PC-9 (cell line): ENCODE measurements around the gene CADM2. TPM values are rescaled to one million over a fixed set of nuclear protein-coding genes. Genes with fewer than 3 reads are reported as not detected.

Experiments
- BruUV-seq: library from RNA; stranded (reverse); fragments of 400-500 nt; replicated peaks from 2 replicates; lab custom pipeline; 2021; lab: Mats Ljungman, UMichigan
- CTCF ChIA-PET: fragments of 300-600 bp; sonication (Branson Sonifier 250); formaldehyde crosslinking; loops from one replicate; lab custom pipeline; 2022; ENCODE audit warnings: antibody characterized with exemption; lab: Charles Lee
- POLR2A ChIA-PET: fragments of 300-600 bp; sonication (Branson Sonifier 250); formaldehyde crosslinking; loops from one replicate; lab custom pipeline; 2022; ENCODE audit warnings: antibody characterized with exemption; ENCODE audit not compliant: unreplicated experiment; lab: Charles Lee
- DNase-seq, 2 experiments: peaks; one replicate each; pipeline versions ENCODE4 v3.0.0 to v3.0.0-alpha.2; 2015 to 2022; ENCODE audit warnings: mixed read lengths in 1 of 2
- H2AFZ ChIP-seq: fragments of 200-600 bp; sonication (generic); 2 replicates; pipeline ENCODE4 v1.8.1; 2017; ENCODE audit warnings: antibody characterized with exemption
- H3F3A ChIP-seq: fragments of 200-600 bp; sonication (generic); 2 replicates; pipeline ENCODE4 v1.8.1; 2017; ENCODE audit warnings: antibody characterized with exemption, mild to moderate bottlenecking, low read depth; ENCODE audit not compliant: insufficient read depth
- H3K27ac ChIP-seq: fragments of 200-600 bp; sonication (generic); 2 replicates; pipeline ENCODE4 v1.6.1; 2016; ENCODE audit warnings: mixed run types
- H3K27me3 ChIP-seq: fragments of 200-600 bp; sonication (generic); 2 replicates; pipeline ENCODE4 v1.6.1; 2016; ENCODE audit warnings: low read depth, mixed run types; ENCODE audit not compliant: insufficient read depth
- H3K36me3 ChIP-seq: fragments of 200-600 bp; sonication (generic); 2 replicates; pipeline ENCODE4 v1.6.1; 2016; ENCODE audit warnings: low read depth, mixed run types
- H3K4me1 ChIP-seq: fragments of 200-600 bp; sonication (generic); replicated peaks from 2 replicates; pipeline ENCODE4 v1.6.1; 2016; ENCODE audit warnings: mixed run types; ENCODE audit not compliant: insufficient read depth
- H3K4me2 ChIP-seq: fragments of 200-600 bp; sonication (generic); 2 replicates; pipeline ENCODE4 v1.6.1; 2017; ENCODE audit warnings: mixed run types
- H3K4me3 ChIP-seq: fragments of 200-600 bp; sonication (generic); 2 replicates; pipeline ENCODE4 v1.6.1; 2016; ENCODE audit warnings: mixed run types
- H3K79me2 ChIP-seq: fragments of 200-600 bp; sonication (generic); 2 replicates; pipeline ENCODE4 v1.6.1; 2017; ENCODE audit warnings: low read depth, mixed run types
- H3K9me2 ChIP-seq: fragments of 200-600 bp; sonication (generic); 2 replicates; pipeline ENCODE4 v1.8.1; 2017; ENCODE audit warnings: mild to moderate bottlenecking; ENCODE audit not compliant: insufficient read depth
- H3K9me3 ChIP-seq: fragments of 200-600 bp; sonication (generic); 2 replicates; pipeline ENCODE4 v1.8.1; 2016; ENCODE audit warnings: low read depth; ENCODE audit not compliant: insufficient read depth
- H4K20me1 ChIP-seq: fragments of 200-600 bp; sonication (generic); 2 replicates; pipeline ENCODE4 v1.8.1; 2017; ENCODE audit not compliant: insufficient read depth
- EZH2 ChIP-seq: fragments of 200-600 bp; sonication (generic); IDR thresholded peaks from 2 replicates; pipeline ENCODE4 v1.8.0; 2017; ENCODE audit warnings: antibody characterized with exemption, low read depth
- intact Hi-C: fragments of 100-400 bp; cut with micrococcal nuclease; formaldehyde crosslinking; loops from one replicate; pipeline ENCODE4 v1.10.0; 2022; ENCODE audit not compliant: unreplicated experiment
- total RNA-seq: library from RNA; stranded (reverse); gene quantifications from 2 replicates; pipeline ENCODE4 v1.2.3, GENCODE V29; 2021
- TF ChIP-seq, protein P1 (sequence below): fragments of 200-600 bp; sonication (generic); conservative IDR thresholded peaks from 2 replicates; pipeline ENCODE4 v1.6.1; 2017; ENCODE audit warnings: mixed run types, antibody characterized with exemption, mild to moderate bottlenecking, moderate library complexity

The CADM2 gene
- total RNA-seq, 1 experiment from 2014 or later = 0.59 TPM

GRCh38 chr3:86051058-86051457, 1092.3 kb downstream of the CADM2 start:
- Histone ChIP-seq H3K27me3 (no peaks in the 10 kb centered on the region), H3K4me3 (no peak overlapping the region), H2AFZ (no peak overlapping the region), H3K4me1 (no peaks in the 10 kb centered on the region), H3K9me2 (no peaks in the 10 kb centered on the region), H3F3A (no peaks in the 10 kb centered on the region), H3K79me2 (no peaks in the 10 kb centered on the region), H4K20me1 (no peaks in the 10 kb centered on the region), H3K4me2 (no peak overlapping the region), H3K36me3 (no peaks in the 10 kb centered on the region), H3K27ac (no peak overlapping the region), H3K9me3 (no peaks in the 10 kb centered on the region)
- no peak for DNase-seq
- ChIA-PET POLR2A (no interaction called here), CTCF (no interaction called here)
- BruUV-seq = no TSS peak
- TF ChIP-seq, protein P1, sequence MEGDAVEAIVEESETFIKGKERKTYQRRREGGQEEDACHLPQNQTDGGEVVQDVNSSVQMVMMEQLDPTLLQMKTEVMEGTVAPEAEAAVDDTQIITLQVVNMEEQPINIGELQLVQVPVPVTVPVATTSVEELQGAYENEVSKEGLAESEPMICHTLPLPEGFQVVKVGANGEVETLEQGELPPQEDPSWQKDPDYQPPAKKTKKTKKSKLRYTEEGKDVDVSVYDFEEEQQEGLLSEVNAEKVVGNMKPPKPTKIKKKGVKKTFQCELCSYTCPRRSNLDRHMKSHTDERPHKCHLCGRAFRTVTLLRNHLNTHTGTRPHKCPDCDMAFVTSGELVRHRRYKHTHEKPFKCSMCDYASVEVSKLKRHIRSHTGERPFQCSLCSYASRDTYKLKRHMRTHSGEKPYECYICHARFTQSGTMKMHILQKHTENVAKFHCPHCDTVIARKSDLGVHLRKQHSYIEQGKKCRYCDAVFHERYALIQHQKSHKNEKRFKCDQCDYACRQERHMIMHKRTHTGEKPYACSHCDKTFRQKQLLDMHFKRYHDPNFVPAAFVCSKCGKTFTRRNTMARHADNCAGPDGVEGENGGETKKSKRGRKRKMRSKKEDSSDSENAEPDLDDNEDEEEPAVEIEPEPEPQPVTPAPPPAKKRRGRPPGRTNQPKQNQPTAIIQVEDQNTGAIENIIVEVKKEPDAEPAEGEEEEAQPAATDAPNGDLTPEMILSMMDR = no peak
- no peak for TF ChIP-seq EZH2
- intact Hi-C loops = no loop called here

DNA sequence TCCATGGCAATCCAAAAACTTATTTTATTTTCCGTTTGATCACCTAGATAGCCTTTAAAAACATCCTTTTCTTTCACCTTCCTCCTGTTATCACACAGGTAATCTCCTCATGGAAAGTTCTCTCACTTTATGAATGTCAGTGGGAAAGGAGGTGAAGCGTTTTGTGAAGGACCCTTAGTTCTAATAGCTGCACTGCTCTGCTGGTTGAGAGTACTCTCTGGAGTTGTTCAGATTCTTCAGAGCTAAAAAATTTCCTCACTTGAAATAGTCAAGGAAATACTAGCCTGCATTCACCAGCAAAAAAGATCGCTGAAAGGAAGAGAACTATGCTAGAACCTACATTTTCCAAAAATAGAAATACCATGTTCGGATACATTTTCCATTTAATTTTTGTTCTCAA, 1097.2 kb downstream of the CADM2 start:
- intact Hi-C loops = no loop called here
- CTCF ChIA-PET = no interaction called here
- H3K9me2 ChIP-seq = no peaks in the 10 kb centered on the region
- H3K4me3 ChIP-seq = no peak overlapping the region
- no peaks in the 10 kb centered on the region for H4K20me1 ChIP-seq
- H3K27me3 ChIP-seq = no peaks in the 10 kb centered on the region
- H3K4me1 ChIP-seq = no peaks in the 10 kb centered on the region
- H2AFZ ChIP-seq = no peak overlapping the region
- POLR2A ChIA-PET = no interaction called here
- no peaks in the 10 kb centered on the region for H3K9me3 ChIP-seq
- H3F3A ChIP-seq = no peaks in the 10 kb centered on the region
- no peak overlapping the region for H3K27ac ChIP-seq
- no peak for DNase-seq
- no peaks in the 10 kb centered on the region for H3K36me3 ChIP-seq
- H3K79me2 ChIP-seq = no peaks in the 10 kb centered on the region
- BruUV-seq = no TSS peak
- no peak overlapping the region for H3K4me2 ChIP-seq
- TF ChIP-seq, protein P1 = no peak
- no peak for TF ChIP-seq EZH2

DNA sequence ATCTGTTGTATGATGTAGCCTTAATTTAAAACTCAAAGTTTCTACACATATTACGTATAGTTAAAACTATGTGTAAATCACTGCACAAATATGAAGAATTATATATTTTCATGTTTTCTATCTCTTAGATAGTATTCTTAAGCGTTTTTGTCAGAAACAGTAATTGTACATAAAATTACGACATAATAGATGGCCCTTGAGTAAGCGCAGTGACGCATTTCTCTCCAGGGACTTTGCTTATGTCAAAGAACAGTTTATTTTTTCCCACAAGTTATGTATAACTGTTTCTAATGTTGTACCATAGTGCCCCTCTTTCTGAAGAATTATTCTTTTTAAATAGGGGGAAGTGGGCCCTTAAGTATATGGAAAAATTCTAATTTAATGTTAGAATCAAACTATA, 1098.2 kb downstream of the CADM2 start:
- ChIA-PET CTCF (no interaction called here), POLR2A (no interaction called here)
- Histone ChIP-seq H3K9me2 (no peaks in the 10 kb centered on the region), H3K27me3 (no peaks in the 10 kb centered on the region), H3K4me1 (no peaks in the 10 kb centered on the region), H3K79me2 (no peaks in the 10 kb centered on the region), H3K36me3 (no peaks in the 10 kb centered on the region), H4K20me1 (no peaks in the 10 kb centered on the region), H3K4me3 (no peak overlapping the region), H3F3A (no peaks in the 10 kb centered on the region), H3K4me2 (no peak overlapping the region), H3K27ac (no peak overlapping the region), H2AFZ (no peak overlapping the region), H3K9me3 (no peaks in the 10 kb centered on the region)
- no peak for DNase-seq
- intact Hi-C loops = no loop called here
- no peak for TF ChIP-seq EZH2
- TF ChIP-seq, protein P1 = no peak
- BruUV-seq = no TSS peak
